H1 (cell line): ENCODE results near the gene NGEF. TPM values are rescaled to one million over a fixed set of nuclear protein-coding genes. Genes with fewer than 3 reads are reported as not detected.

ENCODE experiments used
- CEBPB ChIP-seq: IDR thresholded peaks from 2 replicates; pipeline ENCODE4 v1.6.1; 2012; ENCODE audit warnings: low read depth, low read length
- CHD1 ChIP-seq: IDR thresholded peaks from 2 replicates; pipeline ENCODE4 v1.6.1; 2012; ENCODE audit warnings: low read depth, low read length, improper control_type of control experiment
- TAF7 ChIP-seq: optimal IDR thresholded peaks from 2 replicates; pipeline ENCODE3; 2011; ENCODE audit warnings: low read depth, mild to moderate bottlenecking, inconsistent platforms, low read length, moderate library complexity, borderline replicate concordance
- polyA plus RNA-seq, 7 experiments: library from polyadenylated mRNA; depleted of rRNA in 3 of 7; stranded (reverse) in 5 of 7; unstranded in 2 of 7; fragments of >200 nt in 5 of 7; fragments of 200-250 nt in 2 of 7; gene quantifications; 1 replicate in 5 of 7; 2 replicates in 1 of 7; 4 replicates in 1 of 7; pipeline versions ENCODE4 v1.2.1 to v1.2.3, GENCODE V29; 2011 to 2013; ENCODE audit warnings: missing spikeins in 2 of 7, mixed read lengths in 2 of 7
- total RNA-seq: library from RNA; stranded (reverse); fragmentation: NEBNext Ultra II Directional; extraction: Animal tissue kit (Norgen Biotek cat#: 25700); gene quantifications from 2 replicates; pipeline ENCODE4 v1.2.1, GENCODE V29; 2021
- TF ChIP-seq, protein P1 (sequence below): fragments of 300-600 bp; sonication (generic); IDR thresholded peaks from 2 replicates; pipeline ENCODE4 v1.7.1; 2012; ENCODE audit warnings: low read length, moderate library complexity, mild to moderate bottlenecking, inconsistent platforms; ENCODE audit not compliant: insufficient replicate concordance

Gene NGEF
- total and polyA plus RNA-seq, 2 of the 8 experiments (the other 6 are each of a cell fraction or from before 2014, with no cell fraction given), result 2.7 to 3.2 TPM

GRCh38 chr2:232927793-232928550 lies 85.1 kb downstream of the NGEF start (continued):
- TF ChIP-seq, protein P1, sequence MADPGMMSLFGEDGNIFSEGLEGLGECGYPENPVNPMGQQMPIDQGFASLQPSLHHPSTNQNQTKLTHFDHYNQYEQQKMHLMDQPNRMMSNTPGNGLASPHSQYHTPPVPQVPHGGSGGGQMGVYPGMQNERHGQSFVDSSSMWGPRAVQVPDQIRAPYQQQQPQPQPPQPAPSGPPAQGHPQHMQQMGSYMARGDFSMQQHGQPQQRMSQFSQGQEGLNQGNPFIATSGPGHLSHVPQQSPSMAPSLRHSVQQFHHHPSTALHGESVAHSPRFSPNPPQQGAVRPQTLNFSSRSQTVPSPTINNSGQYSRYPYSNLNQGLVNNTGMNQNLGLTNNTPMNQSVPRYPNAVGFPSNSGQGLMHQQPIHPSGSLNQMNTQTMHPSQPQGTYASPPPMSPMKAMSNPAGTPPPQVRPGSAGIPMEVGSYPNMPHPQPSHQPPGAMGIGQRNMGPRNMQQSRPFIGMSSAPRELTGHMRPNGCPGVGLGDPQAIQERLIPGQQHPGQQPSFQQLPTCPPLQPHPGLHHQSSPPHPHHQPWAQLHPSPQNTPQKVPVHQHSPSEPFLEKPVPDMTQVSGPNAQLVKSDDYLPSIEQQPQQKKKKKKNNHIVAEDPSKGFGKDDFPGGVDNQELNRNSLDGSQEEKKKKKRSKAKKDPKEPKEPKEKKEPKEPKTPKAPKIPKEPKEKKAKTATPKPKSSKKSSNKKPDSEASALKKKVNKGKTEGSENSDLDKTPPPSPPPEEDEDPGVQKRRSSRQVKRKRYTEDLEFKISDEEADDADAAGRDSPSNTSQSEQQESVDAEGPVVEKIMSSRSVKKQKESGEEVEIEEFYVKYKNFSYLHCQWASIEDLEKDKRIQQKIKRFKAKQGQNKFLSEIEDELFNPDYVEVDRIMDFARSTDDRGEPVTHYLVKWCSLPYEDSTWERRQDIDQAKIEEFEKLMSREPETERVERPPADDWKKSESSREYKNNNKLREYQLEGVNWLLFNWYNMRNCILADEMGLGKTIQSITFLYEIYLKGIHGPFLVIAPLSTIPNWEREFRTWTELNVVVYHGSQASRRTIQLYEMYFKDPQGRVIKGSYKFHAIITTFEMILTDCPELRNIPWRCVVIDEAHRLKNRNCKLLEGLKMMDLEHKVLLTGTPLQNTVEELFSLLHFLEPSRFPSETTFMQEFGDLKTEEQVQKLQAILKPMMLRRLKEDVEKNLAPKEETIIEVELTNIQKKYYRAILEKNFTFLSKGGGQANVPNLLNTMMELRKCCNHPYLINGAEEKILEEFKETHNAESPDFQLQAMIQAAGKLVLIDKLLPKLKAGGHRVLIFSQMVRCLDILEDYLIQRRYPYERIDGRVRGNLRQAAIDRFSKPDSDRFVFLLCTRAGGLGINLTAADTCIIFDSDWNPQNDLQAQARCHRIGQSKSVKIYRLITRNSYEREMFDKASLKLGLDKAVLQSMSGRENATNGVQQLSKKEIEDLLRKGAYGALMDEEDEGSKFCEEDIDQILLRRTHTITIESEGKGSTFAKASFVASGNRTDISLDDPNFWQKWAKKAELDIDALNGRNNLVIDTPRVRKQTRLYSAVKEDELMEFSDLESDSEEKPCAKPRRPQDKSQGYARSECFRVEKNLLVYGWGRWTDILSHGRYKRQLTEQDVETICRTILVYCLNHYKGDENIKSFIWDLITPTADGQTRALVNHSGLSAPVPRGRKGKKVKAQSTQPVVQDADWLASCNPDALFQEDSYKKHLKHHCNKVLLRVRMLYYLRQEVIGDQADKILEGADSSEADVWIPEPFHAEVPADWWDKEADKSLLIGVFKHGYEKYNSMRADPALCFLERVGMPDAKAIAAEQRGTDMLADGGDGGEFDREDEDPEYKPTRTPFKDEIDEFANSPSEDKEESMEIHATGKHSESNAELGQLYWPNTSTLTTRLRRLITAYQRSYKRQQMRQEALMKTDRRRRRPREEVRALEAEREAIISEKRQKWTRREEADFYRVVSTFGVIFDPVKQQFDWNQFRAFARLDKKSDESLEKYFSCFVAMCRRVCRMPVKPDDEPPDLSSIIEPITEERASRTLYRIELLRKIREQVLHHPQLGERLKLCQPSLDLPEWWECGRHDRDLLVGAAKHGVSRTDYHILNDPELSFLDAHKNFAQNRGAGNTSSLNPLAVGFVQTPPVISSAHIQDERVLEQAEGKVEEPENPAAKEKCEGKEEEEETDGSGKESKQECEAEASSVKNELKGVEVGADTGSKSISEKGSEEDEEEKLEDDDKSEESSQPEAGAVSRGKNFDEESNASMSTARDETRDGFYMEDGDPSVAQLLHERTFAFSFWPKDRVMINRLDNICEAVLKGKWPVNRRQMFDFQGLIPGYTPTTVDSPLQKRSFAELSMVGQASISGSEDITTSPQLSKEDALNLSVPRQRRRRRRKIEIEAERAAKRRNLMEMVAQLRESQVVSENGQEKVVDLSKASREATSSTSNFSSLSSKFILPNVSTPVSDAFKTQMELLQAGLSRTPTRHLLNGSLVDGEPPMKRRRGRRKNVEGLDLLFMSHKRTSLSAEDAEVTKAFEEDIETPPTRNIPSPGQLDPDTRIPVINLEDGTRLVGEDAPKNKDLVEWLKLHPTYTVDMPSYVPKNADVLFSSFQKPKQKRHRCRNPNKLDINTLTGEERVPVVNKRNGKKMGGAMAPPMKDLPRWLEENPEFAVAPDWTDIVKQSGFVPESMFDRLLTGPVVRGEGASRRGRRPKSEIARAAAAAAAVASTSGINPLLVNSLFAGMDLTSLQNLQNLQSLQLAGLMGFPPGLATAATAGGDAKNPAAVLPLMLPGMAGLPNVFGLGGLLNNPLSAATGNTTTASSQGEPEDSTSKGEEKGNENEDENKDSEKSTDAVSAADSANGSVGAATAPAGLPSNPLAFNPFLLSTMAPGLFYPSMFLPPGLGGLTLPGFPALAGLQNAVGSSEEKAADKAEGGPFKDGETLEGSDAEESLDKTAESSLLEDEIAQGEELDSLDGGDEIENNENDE, result no peak
- TF ChIP-seq CEBPB (no peak), TAF7 (no peak), CHD1 (no peak)
